H9 (cell line): ENCODE results near the gene RAG1. TPM values are rescaled to one million over a fixed set of nuclear protein-coding genes. Genes with fewer than 3 reads are reported as not detected.

ENCODE experiments used
- DNase-seq: peaks from one replicate; pipeline ENCODE4 v3.0.0-alpha.2; 2017
- H2AFZ ChIP-seq: one replicate; pipeline ENCODE4 v1.6.1; 2013; ENCODE audit warnings: mild to moderate bottlenecking, low read length, control low read depth, moderate library complexity
- H2AK5ac ChIP-seq: 2 replicates; pipeline ENCODE4 v1.6.1; 2013; ENCODE audit warnings: low read length, control low read depth, mixed read lengths; ENCODE audit not compliant: insufficient read length
- H2BK120ac ChIP-seq: one replicate; pipeline ENCODE4 v1.6.1; 2013; ENCODE audit warnings: low read depth, mild to moderate bottlenecking, low read length, control low read depth, inconsistent platforms; ENCODE audit not compliant: poor library complexity, severe bottlenecking
- H2BK12ac ChIP-seq: 2 replicates; pipeline ENCODE4 v1.6.1; 2013; ENCODE audit warnings: low read length, control low read depth, mixed read lengths, low read depth; ENCODE audit not compliant: insufficient read length
- H2BK15ac ChIP-seq: 2 replicates; pipeline ENCODE4 v1.6.1; 2013; ENCODE audit warnings: low read depth, low read length, control low read depth
- H2BK20ac ChIP-seq: one replicate; pipeline ENCODE4 v1.6.1; 2013; ENCODE audit warnings: low read depth, mild to moderate bottlenecking, low read length, control low read depth, inconsistent platforms; ENCODE audit not compliant: poor library complexity, severe bottlenecking
- H2BK5ac ChIP-seq: 2 replicates; pipeline ENCODE4 v1.6.1; 2013; ENCODE audit warnings: low read length, control low read depth, mixed read lengths; ENCODE audit not compliant: insufficient read length
- H3K14ac ChIP-seq: 2 replicates; pipeline ENCODE4 v1.6.1; 2013; ENCODE audit warnings: low read length, control low read depth; ENCODE audit not compliant: insufficient read depth
- H3K18ac ChIP-seq: 2 replicates; pipeline ENCODE4 v1.6.1; 2013; ENCODE audit warnings: low read depth, mild to moderate bottlenecking, mixed read lengths, low read length, control low read depth; ENCODE audit not compliant: insufficient read length
- H3K23ac ChIP-seq: 2 replicates; pipeline ENCODE4 v1.6.1; 2013; ENCODE audit warnings: low read length, control low read depth, mixed read lengths, low read depth; ENCODE audit not compliant: insufficient read length
- H3K23me2 ChIP-seq: 2 replicates; pipeline ENCODE4 v1.6.1; 2013; ENCODE audit warnings: low read depth, mild to moderate bottlenecking, mixed read lengths, low read length, control low read depth; ENCODE audit not compliant: insufficient read length, poor library complexity, severe bottlenecking
- H3K27ac ChIP-seq: 2 replicates; pipeline ENCODE4 v1.5.1; 2013; ENCODE audit warnings: low read length, control low read depth, mixed read lengths, low read depth; ENCODE audit not compliant: insufficient read length
- H3K27me3 ChIP-seq: 2 replicates; pipeline ENCODE4 v1.6.1; 2013; ENCODE audit warnings: low read length, control low read depth, inconsistent platforms; ENCODE audit not compliant: insufficient read depth
- H3K4ac ChIP-seq: 2 replicates; pipeline ENCODE4 v1.6.1; 2013; ENCODE audit warnings: low read depth, mild to moderate bottlenecking, control low read depth, inconsistent platforms, low read length, moderate library complexity
- H3K4me1 ChIP-seq: 2 replicates; pipeline ENCODE4 v1.6.1; 2013; ENCODE audit warnings: low read length, control low read depth, inconsistent platforms; ENCODE audit not compliant: insufficient read depth
- H3K4me2 ChIP-seq: 2 replicates; pipeline ENCODE4 v1.6.1; 2013; ENCODE audit warnings: low read length, control low read depth, mixed read lengths; ENCODE audit not compliant: insufficient read length, insufficient read depth
- H3K56ac ChIP-seq: 2 replicates; pipeline ENCODE4 v1.6.1; 2013; ENCODE audit warnings: low read depth, mild to moderate bottlenecking, mixed read lengths, low read length, control low read depth; ENCODE audit not compliant: insufficient read length
- H3K79me1 ChIP-seq: 2 replicates; pipeline ENCODE4 v1.6.1; 2013; ENCODE audit warnings: low read depth, mild to moderate bottlenecking, moderate library complexity, low read length, control low read depth, inconsistent platforms; ENCODE audit not compliant: insufficient read depth, poor library complexity, severe bottlenecking
- H3K79me2 ChIP-seq: 2 replicates; pipeline ENCODE4 v1.6.1; 2013; ENCODE audit warnings: low read length, control low read depth, inconsistent platforms; ENCODE audit not compliant: insufficient read depth
- H3K9ac ChIP-seq: 2 replicates; pipeline ENCODE4 v1.6.1; 2013; ENCODE audit warnings: low read length, control low read depth, mixed read lengths; ENCODE audit not compliant: insufficient read length; ENCODE audit errors: extremely low read depth
- H3K9me3 ChIP-seq: one replicate; pipeline ENCODE4 v1.6.1; 2013; ENCODE audit warnings: low read depth, low read length, inconsistent platforms; ENCODE audit not compliant: control insufficient read depth
- H3T11ph ChIP-seq: one replicate; pipeline ENCODE4 v1.6.1; 2013; ENCODE audit warnings: mild to moderate bottlenecking, low read length, control low read depth, inconsistent platforms
- H4K20me1 ChIP-seq: one replicate; pipeline ENCODE4 v1.6.1; 2013; ENCODE audit not compliant: control insufficient read depth, insufficient read length, insufficient read depth
- H4K5ac ChIP-seq: 2 replicates; pipeline ENCODE4 v1.6.1; 2013; ENCODE audit warnings: low read depth, mild to moderate bottlenecking, mixed read lengths, low read length, control low read depth; ENCODE audit not compliant: insufficient read length
- H4K8ac ChIP-seq: replicated peaks from 2 replicates; pipeline ENCODE4 v1.6.1; 2013; ENCODE audit warnings: low read length, control low read depth, mixed read lengths, low read depth; ENCODE audit not compliant: insufficient read length
- H4K91ac ChIP-seq: 2 replicates; pipeline ENCODE4 v1.6.1; 2013; ENCODE audit warnings: low read depth, mild to moderate bottlenecking, moderate library complexity, mixed read lengths, low read length, control low read depth; ENCODE audit not compliant: insufficient read length
- H3K27ac Mint-ChIP-seq, 3 experiments: 2 replicates in 2 of 3; 3 replicates in 1 of 3; pipeline ENCODE4 v1.8.0; 2020 to 2021; ENCODE audit warnings: mixed read lengths in 3 of 3, mild to moderate bottlenecking in 1 of 3, moderate library complexity in 1 of 3
- H3K27me3 Mint-ChIP-seq: 2 replicates; pipeline ENCODE4 v1.8.0; 2021; ENCODE audit warnings: low read depth, mild to moderate bottlenecking, moderate library complexity, mixed read lengths
- H3K36me3 Mint-ChIP-seq, 3 experiments: 2 replicates in 2 of 3; 3 replicates in 1 of 3; pipeline ENCODE4 v1.8.0; 2020 to 2021; ENCODE audit warnings: low read depth in 3 of 3, mixed read lengths in 3 of 3; ENCODE audit not compliant: insufficient read depth in 1 of 3
- H3K4me1 Mint-ChIP-seq, 2 experiments: 2 replicates each; pipeline ENCODE4 v1.8.0; 2020; ENCODE audit warnings: mixed read lengths in 2 of 2
- H3K4me3 Mint-ChIP-seq, 2 experiments: 2 replicates in 1 of 2; 3 replicates in 1 of 2; pipeline ENCODE4 v1.8.0; 2020 to 2021; ENCODE audit warnings: mild to moderate bottlenecking in 2 of 2, mixed read lengths in 2 of 2, moderate library complexity in 1 of 2
- H3K9me3 Mint-ChIP-seq, 2 experiments: 2 replicates in 1 of 2; 3 replicates in 1 of 2; pipeline ENCODE4 v1.8.0; 2020; ENCODE audit warnings: mild to moderate bottlenecking in 2 of 2, mixed read lengths in 2 of 2, moderate library complexity in 1 of 2
- WGBS: extraction: QIAGEN DNeasy Blood & Tissue Kit; methylation state at CpG from one replicate; pipeline ENCODE4 v1.1.7; 2013; ENCODE audit warnings: missing lambda C conversion rate, low lambda C conversion rate, mixed read lengths; ENCODE audit not compliant: insufficient read length; ENCODE audit errors: extremely low coverage; 5-methylcytosine and 5-hydroxymethylcytosine counted together
- total RNA-seq: library from RNA; stranded (reverse); gene quantifications from 2 replicates; pipeline ENCODE4 v1.2.1, GENCODE V29; 2021
- TF ChIP-seq, protein P1 (sequence below): fragments of 200-600 bp; sonication (generic); conservative IDR thresholded peaks from 3 replicates; pipeline ENCODE4 v1.8.0; 2021; ENCODE audit warnings: antibody characterized with exemption, mild to moderate bottlenecking

RAG1 gene
- total RNA-seq, 1 experiment from 2014 or later, result 0.70 TPM

DNA sequence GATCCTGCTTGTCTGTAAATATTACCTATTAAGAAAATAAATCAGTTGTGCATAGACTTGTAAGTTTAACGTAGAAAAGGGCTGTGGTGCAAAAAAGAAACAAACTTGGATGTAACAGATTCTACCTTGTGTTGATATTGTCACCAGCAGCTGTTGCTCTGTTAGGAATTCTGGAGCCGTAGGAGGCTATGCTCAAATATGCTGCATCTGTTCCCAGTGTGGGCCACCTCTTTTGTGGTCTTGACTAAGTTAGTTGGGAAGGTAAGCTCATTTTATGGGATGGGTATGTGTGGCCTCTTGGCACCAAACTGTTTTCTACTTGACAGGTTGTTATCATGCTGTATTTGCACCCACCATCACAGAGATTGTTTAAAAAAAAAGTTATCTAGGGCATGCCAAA, 59.7 kb downstream of the RAG1 start:
- WGBS, result no CpG with 5 or more reads among the region's 2 CpGs
- H3K4me3 Mint-ChIP-seq, result no peak overlapping the region
- no peaks in the 10 kb centered on the region for H3K36me3 Mint-ChIP-seq

More for the DNA sequence above, 59.7 kb downstream of the RAG1 start:
- H3K79me1 ChIP-seq, result no peaks in the 10 kb centered on the region
- no peak overlapping the region for H3K4me2 ChIP-seq
- H3K56ac ChIP-seq, result no peak overlapping the region
- no peaks in the 10 kb centered on the region for H3K27me3 ChIP-seq
- TF ChIP-seq, protein P1, sequence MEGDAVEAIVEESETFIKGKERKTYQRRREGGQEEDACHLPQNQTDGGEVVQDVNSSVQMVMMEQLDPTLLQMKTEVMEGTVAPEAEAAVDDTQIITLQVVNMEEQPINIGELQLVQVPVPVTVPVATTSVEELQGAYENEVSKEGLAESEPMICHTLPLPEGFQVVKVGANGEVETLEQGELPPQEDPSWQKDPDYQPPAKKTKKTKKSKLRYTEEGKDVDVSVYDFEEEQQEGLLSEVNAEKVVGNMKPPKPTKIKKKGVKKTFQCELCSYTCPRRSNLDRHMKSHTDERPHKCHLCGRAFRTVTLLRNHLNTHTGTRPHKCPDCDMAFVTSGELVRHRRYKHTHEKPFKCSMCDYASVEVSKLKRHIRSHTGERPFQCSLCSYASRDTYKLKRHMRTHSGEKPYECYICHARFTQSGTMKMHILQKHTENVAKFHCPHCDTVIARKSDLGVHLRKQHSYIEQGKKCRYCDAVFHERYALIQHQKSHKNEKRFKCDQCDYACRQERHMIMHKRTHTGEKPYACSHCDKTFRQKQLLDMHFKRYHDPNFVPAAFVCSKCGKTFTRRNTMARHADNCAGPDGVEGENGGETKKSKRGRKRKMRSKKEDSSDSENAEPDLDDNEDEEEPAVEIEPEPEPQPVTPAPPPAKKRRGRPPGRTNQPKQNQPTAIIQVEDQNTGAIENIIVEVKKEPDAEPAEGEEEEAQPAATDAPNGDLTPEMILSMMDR, result no peak
- H2BK15ac ChIP-seq, result no peak overlapping the region
- no peak overlapping the region for H2BK5ac ChIP-seq
- no peak overlapping the region for H2BK120ac ChIP-seq
- H4K91ac ChIP-seq, result no peak overlapping the region
- no peak overlapping the region for H4K8ac ChIP-seq
- H3K9ac ChIP-seq, result no peak overlapping the region
- H4K20me1 ChIP-seq, result no peaks in the 10 kb centered on the region
- Mint-ChIP-seq H3K27me3 (no peaks in the 10 kb centered on the region), H3K9me3 (no peaks in the 10 kb centered on the region), H3K27ac (no peak overlapping the region), H3K4me1 (peaks cover 0 to 3% of the 10 kb centered on the region in 2 experiments; a peak in 1 of 4 replicates)
- H3K23me2 ChIP-seq, result peaks cover 2% of the 10 kb centered on the region
- no peak overlapping the region for H3K27ac ChIP-seq
- no peak overlapping the region for H3K23ac ChIP-seq
- H3K79me2 ChIP-seq, result no peaks in the 10 kb centered on the region
- H3K4me1 ChIP-seq, result no peaks in the 10 kb centered on the region
- no peak overlapping the region for H3K18ac ChIP-seq
- no peak overlapping the region for H3K14ac ChIP-seq
- H2BK20ac ChIP-seq, result no peak overlapping the region
- DNase-seq, result no peak
- H2AFZ ChIP-seq, result no peak overlapping the region
- no peak overlapping the region for H3K4ac ChIP-seq
- H2BK12ac ChIP-seq, result no peak overlapping the region
- no peak overlapping the region for H3T11ph ChIP-seq
- no peak overlapping the region for H2AK5ac ChIP-seq
- no peak overlapping the region for H4K5ac ChIP-seq
- no peaks in the 10 kb centered on the region for H3K9me3 ChIP-seq
